ENCODE results near the gene SLC4A11. TPM values are rescaled to one million over a fixed set of nuclear protein-coding genes. Genes with fewer than 3 reads are reported as not detected.
"Not testable (repeated sequence)": the region's sequence is repeated elsewhere in the genome, so short reads cannot be mapped to it uniquely, and the experiment has no call there.

Gene SLC4A11
- polyA plus RNA-seq, 2 donors = 11.5 to 19.8 TPM

DNA sequence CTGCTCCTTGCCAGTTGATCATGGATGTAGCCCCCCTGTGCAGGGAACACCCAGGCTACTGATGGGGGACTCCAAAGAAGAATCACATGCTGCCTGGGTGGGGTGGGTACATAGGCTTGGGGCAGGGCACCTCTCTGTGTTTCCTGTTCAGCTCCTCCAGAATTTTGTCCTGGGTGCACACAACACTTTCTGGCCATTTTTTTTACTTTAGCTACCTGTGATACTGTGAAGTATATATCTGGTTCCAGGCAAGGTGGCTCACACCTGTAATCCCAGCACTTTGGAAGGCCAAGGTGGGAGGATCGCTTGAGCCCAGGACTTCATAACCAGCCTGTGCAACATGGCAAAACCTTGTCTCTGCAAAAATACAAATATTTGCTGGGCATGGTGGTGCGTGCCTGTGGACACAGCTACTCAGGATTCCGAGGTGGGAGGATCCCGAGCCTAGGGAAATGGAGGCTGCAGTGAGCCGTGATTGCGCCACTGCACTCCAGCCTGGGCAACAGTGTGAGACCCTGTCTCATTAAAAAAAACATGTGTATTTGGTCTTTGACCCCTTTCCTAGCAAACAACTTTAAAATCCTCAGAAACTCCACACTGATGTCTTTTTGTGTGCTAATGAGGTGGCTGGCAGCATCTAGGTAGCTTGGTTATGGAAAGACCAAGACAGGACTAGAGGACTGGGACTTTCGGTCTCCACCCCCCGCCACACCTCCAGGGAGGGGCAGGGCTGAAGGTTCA, 14.1 kb downstream of the SLC4A11 start:
- Histone ChIP-seq H3K4me1 (ENCODE audit: control insufficient read depth in 2 of 2, insufficient read depth in 2 of 2, low read length in 1 of 2) (peaks cover 4 to 20% of the 10 kb centered on the region in 2 donors), H3K36me3 (ENCODE audit: control insufficient read depth in 2 of 2, insufficient read depth in 2 of 2, low read length in 1 of 2) (peaks cover 0 to 35% of the 10 kb centered on the region in 2 donors)
- 86 to 87% methylated on average over 8 of the region's 8 CpGs for WGBS, 2 donors

GRCh38 chr20:3223994-3224680, 14.9 kb downstream of the SLC4A11 start:
- Histone ChIP-seq H3K9me3 (ENCODE audit: control insufficient read depth in 2 of 2, insufficient read depth in 1 of 2, low read depth in 1 of 2, low read length in 1 of 2) (no peaks in the 10 kb centered on the region), H3K4me1 (ENCODE audit: control insufficient read depth in 2 of 2, insufficient read depth in 2 of 2, low read length in 1 of 2) (peaks cover 4 to 20% of the 10 kb centered on the region in 2 donors), H3K27me3 (ENCODE audit: control insufficient read depth in 1 of 2, insufficient read depth in 2 of 2, low read length in 2 of 2) (no peaks in the 10 kb centered on the region), H3K36me3 (ENCODE audit: control insufficient read depth in 2 of 2, insufficient read depth in 2 of 2, low read length in 1 of 2) (peaks cover 0 to 29% of the 10 kb centered on the region in 2 donors), H3K27ac (ENCODE audit: low read depth in 2 of 2, low read length in 1 of 2) (no peak overlapping the region), H3K4me3 (ENCODE audit: low read depth in 1 of 2, low read length in 2 of 2) (no peak overlapping the region)
- 75 to 77% methylated on average over 20 of the region's 20 CpGs for WGBS, 2 donors

More for the DNA sequence above, 14.1 kb downstream of the SLC4A11 start:
- Histone ChIP-seq H3K9me3 (ENCODE audit: control insufficient read depth in 2 of 2, insufficient read depth in 1 of 2, low read depth in 1 of 2, low read length in 1 of 2) (no peaks in the 10 kb centered on the region), H3K27me3 (ENCODE audit: control insufficient read depth in 1 of 2, insufficient read depth in 2 of 2, low read length in 2 of 2) (no peaks in the 10 kb centered on the region), H3K27ac (ENCODE audit: low read depth in 2 of 2, low read length in 1 of 2) (peak overlapping the region; percentile 54 to 55), H3K4me3 (ENCODE audit: low read depth in 1 of 2, low read length in 2 of 2) (no peak overlapping the region)

GRCh38 chr20:3223651-3223993, 15.4 kb downstream of the SLC4A11 start:
- Histone ChIP-seq H3K9me3 (ENCODE audit: control insufficient read depth in 2 of 2, insufficient read depth in 1 of 2, low read depth in 1 of 2, low read length in 1 of 2) (no peaks in the 10 kb centered on the region), H3K4me1 (ENCODE audit: control insufficient read depth in 2 of 2, insufficient read depth in 2 of 2, low read length in 1 of 2) (peaks cover 4 to 21% of the 10 kb centered on the region in 2 donors), H3K27ac (ENCODE audit: low read depth in 2 of 2, low read length in 1 of 2) (peak overlapping the region in 1 of 2 donors; percentile 18), H3K36me3 (ENCODE audit: control insufficient read depth in 2 of 2, insufficient read depth in 2 of 2, low read length in 1 of 2) (peaks cover 0 to 24% of the 10 kb centered on the region in 2 donors), H3K4me3 (ENCODE audit: low read depth in 1 of 2, low read length in 2 of 2) (no peak overlapping the region), H3K27me3 (ENCODE audit: control insufficient read depth in 1 of 2, insufficient read depth in 2 of 2, low read length in 2 of 2) (no peaks in the 10 kb centered on the region)
- WGBS, 2 donors = 74 to 82% methylated on average over 6 of the region's 6 CpGs

DNA sequence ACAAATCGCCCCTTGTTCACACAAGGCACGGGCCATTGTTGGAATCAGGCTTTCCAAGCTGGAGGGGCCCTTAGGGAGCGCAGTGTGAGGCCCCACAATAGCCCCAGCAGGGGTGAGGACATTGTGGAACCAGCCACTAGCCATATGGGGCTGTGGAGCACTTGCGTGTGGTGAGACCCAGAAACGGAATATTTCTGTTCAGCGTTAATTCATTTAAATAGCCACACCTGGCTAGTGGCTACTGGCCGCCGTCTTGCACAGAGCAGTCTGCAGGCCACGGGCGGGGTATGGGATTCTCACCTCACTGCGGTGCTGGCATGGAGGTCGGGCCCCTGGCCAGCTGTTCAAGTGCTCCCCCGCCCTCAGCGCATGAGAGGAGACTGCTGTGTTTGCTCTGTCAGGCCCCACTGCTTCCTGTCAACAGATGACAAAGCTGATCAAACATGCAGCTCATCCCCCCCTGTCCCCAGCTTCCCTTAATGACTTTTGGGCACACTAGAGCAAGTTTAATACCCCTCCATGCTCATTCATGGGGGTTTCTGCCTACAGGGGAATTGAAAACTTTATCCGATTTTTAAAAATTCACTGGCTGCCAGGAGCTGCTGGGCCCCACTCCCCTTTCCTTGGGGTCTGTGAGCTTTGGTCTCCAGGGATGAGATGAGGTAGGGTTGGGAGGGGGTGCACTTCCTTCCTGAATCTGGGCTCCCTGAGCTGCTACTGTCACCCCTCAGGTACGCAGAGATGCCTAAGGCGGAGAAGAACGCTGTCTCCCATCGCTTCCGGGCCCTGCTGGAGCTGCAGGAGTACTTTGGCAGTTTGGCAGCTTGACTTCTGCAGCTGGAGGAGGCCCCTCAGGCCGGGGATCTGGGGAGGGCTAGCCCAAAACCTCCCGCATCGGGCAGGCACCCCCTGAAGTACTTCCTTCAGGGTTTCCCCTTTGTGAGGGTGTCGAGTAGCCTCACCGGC, 16.1 kb downstream of the SLC4A11 start:
- 58 to 73% methylated on average over 25 of the region's 25 CpGs for whole genome bisulfite sequencing, 2 donors
- Histone ChIP-seq H3K36me3 (ENCODE audit: control insufficient read depth in 2 of 2, insufficient read depth in 2 of 2, low read length in 1 of 2) (peaks cover 0 to 18% of the 10 kb centered on the region in 2 donors), H3K27me3 (ENCODE audit: control insufficient read depth in 1 of 2, insufficient read depth in 2 of 2, low read length in 2 of 2) (no peaks in the 10 kb centered on the region), H3K27ac (ENCODE audit: low read depth in 2 of 2, low read length in 1 of 2) (peak overlapping the region; percentile 18 to 30), H3K9me3 (ENCODE audit: control insufficient read depth in 2 of 2, insufficient read depth in 1 of 2, low read depth in 1 of 2, low read length in 1 of 2) (no peaks in the 10 kb centered on the region), H3K4me3 (ENCODE audit: low read depth in 1 of 2, low read length in 2 of 2) (no peak overlapping the region), H3K4me1 (ENCODE audit: control insufficient read depth in 2 of 2, insufficient read depth in 2 of 2, low read length in 1 of 2) (peaks cover 4 to 23% of the 10 kb centered on the region in 2 donors)

DNA sequence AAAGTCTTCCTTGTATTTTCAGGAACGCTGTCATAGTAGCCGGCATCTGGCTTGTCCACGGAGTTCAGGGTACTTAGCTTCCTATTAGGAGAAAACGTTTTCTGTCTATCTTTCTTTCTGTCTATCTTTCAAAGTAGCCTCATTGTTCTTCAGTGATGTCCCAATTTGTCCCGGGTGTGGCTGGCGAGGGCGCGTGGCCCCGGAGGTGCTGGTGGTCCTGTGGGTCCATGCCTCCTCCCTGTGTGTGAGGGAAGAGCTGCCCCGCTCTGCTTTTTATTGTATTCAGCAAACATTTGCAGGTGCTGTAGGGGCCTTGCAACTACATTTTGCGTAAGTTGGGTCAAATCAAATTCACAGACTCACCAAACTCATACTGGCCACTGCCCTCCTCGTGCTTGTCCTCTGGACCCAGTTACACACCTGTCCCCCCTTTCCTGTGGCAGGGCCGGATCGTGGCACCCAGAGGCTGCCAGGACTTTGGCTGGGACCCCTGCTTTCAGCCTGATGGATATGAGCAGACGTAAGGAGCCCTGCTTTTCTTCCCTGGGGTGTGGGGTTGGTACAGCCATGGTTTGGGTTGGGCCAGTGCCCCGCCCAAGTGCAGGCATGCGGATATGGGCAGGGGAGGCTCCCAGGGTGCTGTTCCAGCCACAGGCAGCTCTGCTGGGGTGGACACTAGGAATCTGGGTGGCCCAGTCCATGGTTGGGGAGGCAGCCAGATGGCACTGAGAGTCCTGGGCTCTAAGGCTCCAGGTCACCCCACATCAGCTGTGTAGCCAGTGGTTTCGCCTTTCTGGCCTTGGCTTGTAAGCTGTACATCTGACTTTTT, 17.4 kb downstream of the SLC4A11 start:
- peaks cover 0 to 21% of the 10 kb centered on the region in 2 donors for H3K4me1 ChIP-seq (ENCODE audit: control insufficient read depth in 2 of 2, insufficient read depth in 2 of 2, low read length in 1 of 2)
- peaks cover 0 to 10% of the 10 kb centered on the region in 2 donors for H3K36me3 ChIP-seq (ENCODE audit: control insufficient read depth in 2 of 2, insufficient read depth in 2 of 2, low read length in 1 of 2)
- no peak overlapping the region for H3K4me3 ChIP-seq (ENCODE audit: low read depth in 1 of 2, low read length in 2 of 2)
- no peaks in the 10 kb centered on the region for H3K27me3 ChIP-seq (ENCODE audit: control insufficient read depth in 1 of 2, insufficient read depth in 2 of 2, low read length in 2 of 2)
- peak overlapping the region in 1 of 2 donors; percentile 38 for H3K27ac ChIP-seq (ENCODE audit: low read depth in 2 of 2, low read length in 1 of 2)
- 78% methylated on average over 18 of the region's 18 CpGs for WGBS, 2 donors
- no peaks in the 10 kb centered on the region for H3K9me3 ChIP-seq (ENCODE audit: control insufficient read depth in 2 of 2, insufficient read depth in 1 of 2, low read depth in 1 of 2, low read length in 1 of 2)

GRCh38 chr20:3218307-3218988, 20.5 kb downstream of the SLC4A11 start:
- H3K27ac ChIP-seq (ENCODE audit: low read depth in 2 of 2, low read length in 1 of 2) = no peak overlapping the region
- H3K27me3 ChIP-seq (ENCODE audit: control insufficient read depth in 1 of 2, insufficient read depth in 2 of 2, low read length in 2 of 2) = no peaks in the 10 kb centered on the region
- H3K36me3 ChIP-seq (ENCODE audit: control insufficient read depth in 2 of 2, insufficient read depth in 2 of 2, low read length in 1 of 2) = peaks cover 0 to 17% of the 10 kb centered on the region in 2 donors
- no peaks in the 10 kb centered on the region for H3K9me3 ChIP-seq (ENCODE audit: control insufficient read depth in 2 of 2, insufficient read depth in 1 of 2, low read depth in 1 of 2, low read length in 1 of 2)
- H3K4me1 ChIP-seq (ENCODE audit: control insufficient read depth in 2 of 2, insufficient read depth in 2 of 2, low read length in 1 of 2) = peaks cover 0 to 13% of the 10 kb centered on the region in 2 donors
- no peak overlapping the region for H3K4me3 ChIP-seq (ENCODE audit: low read depth in 1 of 2, low read length in 2 of 2)
- 14 to 16% methylated on average over 30 of the region's 30 CpGs for WGBS, 2 donors

DNA sequence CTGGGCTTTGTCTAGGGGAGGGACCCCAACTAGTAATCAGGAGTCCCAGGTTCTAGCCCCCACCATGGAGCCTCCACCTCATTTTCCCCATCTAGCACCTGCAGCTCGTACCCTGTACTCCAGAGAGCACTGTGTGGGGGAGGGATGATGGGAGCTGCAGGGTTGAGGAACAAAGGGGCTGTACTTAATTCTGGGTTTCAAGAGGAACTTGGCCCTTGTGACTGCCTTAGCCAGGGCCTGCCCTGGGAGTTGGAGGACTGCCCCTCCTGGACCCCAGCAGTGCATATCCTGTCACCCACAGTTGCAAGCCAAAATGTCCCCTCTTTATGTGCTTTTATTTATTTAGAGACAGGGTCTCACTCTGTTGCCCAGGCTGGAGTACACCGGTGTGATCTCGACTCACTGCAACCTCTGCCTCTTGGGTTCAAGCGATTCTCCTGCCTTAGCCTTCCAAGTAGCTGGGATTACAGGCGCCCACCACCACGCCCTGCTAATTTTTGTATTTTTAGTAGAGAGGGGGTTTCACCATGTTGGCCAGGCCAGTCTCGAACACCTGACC, 23.6 kb downstream of the SLC4A11 start:
- not testable (repeated sequence) for H3K4me3 ChIP-seq (ENCODE audit: low read depth in 1 of 2, low read length in 2 of 2); H3K4me1 ChIP-seq (ENCODE audit: control insufficient read depth in 2 of 2, insufficient read depth in 2 of 2, low read length in 1 of 2); H3K27ac ChIP-seq (ENCODE audit: low read depth in 2 of 2, low read length in 1 of 2); H3K27me3 ChIP-seq (ENCODE audit: control insufficient read depth in 1 of 2, insufficient read depth in 2 of 2, low read length in 2 of 2); H3K9me3 ChIP-seq (ENCODE audit: control insufficient read depth in 2 of 2, insufficient read depth in 1 of 2, low read depth in 1 of 2, low read length in 1 of 2)
- WGBS, 2 donors = 86 to 90% methylated on average over 7 of the region's 7 CpGs
- peaks cover 0 to 14% of the 10 kb centered on the region in 2 donors for H3K36me3 ChIP-seq (ENCODE audit: control insufficient read depth in 2 of 2, insufficient read depth in 2 of 2, low read length in 1 of 2)

GRCh38 chr20:3213226-3213625, 25.8 kb downstream of the SLC4A11 start:
- H3K36me3 ChIP-seq (ENCODE audit: control insufficient read depth in 2 of 2, insufficient read depth in 2 of 2, low read length in 1 of 2) = peaks cover 0 to 14% of the 10 kb centered on the region in 2 donors
- H3K9me3 ChIP-seq (ENCODE audit: control insufficient read depth in 2 of 2, insufficient read depth in 1 of 2, low read depth in 1 of 2, low read length in 1 of 2) = no peaks in the 10 kb centered on the region
- no peak overlapping the region for H3K4me3 ChIP-seq (ENCODE audit: low read depth in 1 of 2, low read length in 2 of 2)
- H3K27ac ChIP-seq (ENCODE audit: low read depth in 2 of 2, low read length in 1 of 2) = no peak overlapping the region
- no peaks in the 10 kb centered on the region for H3K27me3 ChIP-seq (ENCODE audit: control insufficient read depth in 1 of 2, insufficient read depth in 2 of 2, low read length in 2 of 2)
- H3K4me1 ChIP-seq (ENCODE audit: control insufficient read depth in 2 of 2, insufficient read depth in 2 of 2, low read length in 1 of 2) = peaks cover 0 to 5% of the 10 kb centered on the region in 2 donors
- WGBS, 2 donors = 93 to 97% methylated on average over 7 of the region's 7 CpGs
